T47D (cell line): ENCODE measurements around the gene RAB11FIP3.
"Not testable (repeated sequence)": the region's sequence is repeated elsewhere in the genome, so short reads cannot be mapped to it uniquely, and the experiment has no call there.

ENCODE experiments used
- DNase-seq, 2 experiments: peaks; one replicate each; pipeline versions ENCODE4 v3.0.0 to v3.0.0-alpha.2; 2011 to 2012; ENCODE audit warnings: low read depth in 1 of 2, low spot score in 1 of 2
- JUND ChIP-seq: IDR thresholded peaks from 2 replicates; pipeline ENCODE4 v1.6.1; 2012; ENCODE audit warnings: low read depth
- in situ Hi-C: cut with HindIII; loops from 2 replicates; pipeline ENCODE4 v1.10.0; 2016; ENCODE audit warnings: low sequenced_read_pairs, low pct_unique_long_range_greater_than_20kb

Gene RAB11FIP3

GRCh38 chr16:468068-468821 is 42.8 kb downstream of the RAB11FIP3 start:
- TF ChIP-seq JUND: no peak
- in situ Hi-C loops: no loop called here
- DNase-seq: no peak

- in situ Hi-C loops, DNase-seq: not testable (repeated sequence)
Observed at GRCh38 chr16:469459-469858, 44.0 kb downstream of the RAB11FIP3 start.

GRCh38 chr16:470418-470817 is 45.0 kb downstream of the RAB11FIP3 start:
- in situ Hi-C loops: no loop called here
- no peak for DNase-seq
- TF ChIP-seq JUND: no peak

DNA sequence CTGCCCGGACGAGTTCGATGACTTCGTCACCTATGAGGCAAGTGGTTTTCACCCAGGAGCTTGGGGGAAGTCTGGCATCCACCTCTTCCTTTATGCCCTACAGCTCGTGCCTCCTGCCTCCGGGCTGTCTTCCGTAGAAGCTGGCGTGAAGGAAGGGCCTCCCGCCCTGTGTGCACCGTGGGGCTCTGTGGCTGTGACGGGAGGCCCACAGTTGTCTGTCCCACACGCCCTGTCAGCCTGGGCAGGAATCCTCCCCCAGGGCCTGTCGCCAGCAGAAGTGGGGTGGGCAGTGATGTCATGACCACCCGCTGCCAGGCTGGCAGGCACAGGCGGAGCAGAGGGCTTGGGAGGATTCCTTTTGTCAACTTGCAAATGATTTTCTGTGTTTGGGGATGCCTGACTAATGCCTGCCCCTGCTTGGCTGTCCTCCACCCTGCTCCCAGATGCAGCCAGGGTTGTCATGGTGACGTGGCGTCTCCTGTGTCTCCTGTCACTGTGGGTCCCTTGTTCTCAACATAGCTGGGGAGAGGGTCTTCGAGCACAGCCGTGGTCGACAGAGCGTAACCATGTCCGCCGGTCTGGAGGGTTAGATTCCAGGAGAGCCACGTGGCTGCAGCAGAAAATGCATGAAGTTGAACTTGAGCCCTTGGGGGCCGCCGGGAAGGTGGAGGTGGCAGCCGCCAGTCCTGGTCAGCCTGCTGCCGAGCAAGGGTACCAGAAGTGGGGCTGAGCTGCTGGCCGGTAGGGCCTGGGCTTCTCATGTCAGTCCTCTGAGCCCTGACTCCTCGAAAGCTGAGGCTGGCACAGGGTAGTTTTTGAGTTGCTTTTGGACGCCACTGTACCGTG is 46.1 kb downstream of the RAB11FIP3 start:
- in situ Hi-C loops: no loop called here
- TF ChIP-seq JUND: no peak

GRCh38 chr16:472199-472504 is 46.7 kb downstream of the RAB11FIP3 start:
- in situ Hi-C loops: no loop called here
- TF ChIP-seq JUND: no peak
- no peak for DNase-seq

More for the DNA sequence above, 46.1 kb downstream of the RAB11FIP3 start:
- no peak for DNase-seq

DNA sequence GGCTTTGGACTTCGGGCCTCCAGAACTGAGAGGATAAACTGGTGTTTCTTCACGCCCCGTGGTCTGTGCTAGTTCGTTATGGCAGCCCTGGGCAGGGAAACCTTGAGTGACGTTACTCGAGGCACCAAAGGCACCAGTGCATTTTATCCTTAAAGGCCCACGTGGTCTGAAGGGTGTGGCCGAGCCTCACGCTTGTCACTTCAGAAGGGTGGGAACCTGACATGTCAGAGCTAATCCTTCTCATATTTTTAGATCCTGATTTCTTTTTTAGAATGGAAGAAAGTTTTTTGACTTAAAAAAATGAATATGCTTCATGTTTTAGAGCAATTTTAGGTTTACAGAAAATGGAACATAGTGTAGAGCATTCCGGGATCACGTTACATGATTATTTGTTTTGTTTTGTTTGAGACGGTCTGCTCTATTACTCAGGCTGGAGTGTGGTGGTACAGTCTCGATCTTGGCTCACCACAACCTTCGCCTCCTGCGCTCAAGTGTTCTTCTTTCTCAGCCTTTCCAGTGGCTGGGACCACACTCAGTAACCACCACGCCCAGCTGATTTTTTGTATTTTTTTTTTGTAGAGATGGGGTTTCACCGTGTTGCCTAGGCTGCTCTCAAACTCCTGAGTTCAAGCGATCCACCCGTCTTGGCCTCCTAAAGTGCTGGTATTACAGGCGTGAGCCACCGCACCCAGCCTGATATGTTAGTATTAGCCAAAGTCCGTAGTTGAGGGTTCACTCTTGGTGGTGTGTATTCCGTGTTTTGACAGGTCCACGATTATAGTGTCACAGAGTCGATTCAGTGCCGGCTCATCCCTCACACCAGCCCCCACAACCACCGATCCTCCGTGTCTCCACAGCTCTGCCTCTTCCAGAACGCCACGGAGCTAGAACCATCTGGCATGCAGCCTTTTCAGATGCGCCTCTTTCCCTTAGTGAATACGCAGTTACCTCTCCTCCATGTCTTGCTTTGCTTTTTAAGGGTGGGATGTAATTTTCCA is 47.9 kb downstream of the RAB11FIP3 start:
- in situ Hi-C loops: no loop called here
- no peak for TF ChIP-seq JUND
- DNase-seq: no peak

- in situ Hi-C loops: no loop called here
- no peak for DNase-seq
- no peak for TF ChIP-seq JUND
Observed at GRCh38 chr16:474420-475122, 49.1 kb downstream of the RAB11FIP3 start.

- DNase-seq: no peak
- in situ Hi-C loops: no loop called here
- TF ChIP-seq JUND: no peak
Observed at GRCh38 chr16:476039-476438, 50.6 kb downstream of the RAB11FIP3 start.

DNA sequence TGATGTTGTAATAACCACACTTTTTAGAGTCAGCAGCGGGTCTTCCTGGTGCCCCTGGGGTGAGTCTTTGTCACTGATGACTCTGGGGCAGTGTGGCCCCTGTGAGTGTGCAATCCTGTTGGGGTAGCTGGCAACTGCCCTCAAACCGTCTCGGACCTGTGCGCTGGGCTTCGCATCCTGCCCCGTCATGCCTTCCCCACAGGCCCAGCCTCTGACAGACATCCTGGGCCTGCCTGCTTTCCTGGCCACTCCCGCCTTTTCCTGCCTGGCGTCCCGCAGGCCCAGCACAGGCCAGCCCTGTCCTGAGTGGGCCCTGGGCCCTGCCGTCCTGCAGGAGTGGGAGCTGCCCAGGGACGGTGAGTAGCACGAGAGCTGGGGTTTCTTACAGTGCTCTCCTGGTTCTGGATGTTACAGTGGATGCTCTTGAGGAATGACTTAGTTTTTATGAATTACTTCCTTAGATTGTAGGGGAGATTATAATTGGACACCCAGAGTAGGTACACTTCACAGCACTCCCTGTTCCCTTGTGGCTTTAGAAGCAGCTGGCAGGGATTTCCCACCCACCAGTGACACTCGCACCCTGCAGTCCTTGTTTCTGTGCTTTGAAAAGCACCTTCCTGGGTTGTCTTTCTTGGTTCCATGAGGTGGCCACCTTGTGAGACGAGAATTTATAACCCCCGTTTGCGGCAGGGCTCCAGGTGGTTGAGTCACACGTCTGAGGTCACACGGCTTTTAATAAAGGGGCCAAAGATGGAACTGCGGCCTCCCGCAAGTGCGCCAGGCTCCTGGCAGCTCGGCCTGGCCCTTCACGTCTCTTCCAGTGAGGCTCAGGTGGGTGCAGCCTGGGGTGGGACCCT is 52.1 kb downstream of the RAB11FIP3 start:
- in situ Hi-C loops: no loop called here
- DNase-seq: no peak
- TF ChIP-seq JUND: no peak

- DNase-seq, in situ Hi-C loops: not testable (repeated sequence)
Observed at GRCh38 chr16:478287-478686, 52.8 kb downstream of the RAB11FIP3 start.

DNA sequence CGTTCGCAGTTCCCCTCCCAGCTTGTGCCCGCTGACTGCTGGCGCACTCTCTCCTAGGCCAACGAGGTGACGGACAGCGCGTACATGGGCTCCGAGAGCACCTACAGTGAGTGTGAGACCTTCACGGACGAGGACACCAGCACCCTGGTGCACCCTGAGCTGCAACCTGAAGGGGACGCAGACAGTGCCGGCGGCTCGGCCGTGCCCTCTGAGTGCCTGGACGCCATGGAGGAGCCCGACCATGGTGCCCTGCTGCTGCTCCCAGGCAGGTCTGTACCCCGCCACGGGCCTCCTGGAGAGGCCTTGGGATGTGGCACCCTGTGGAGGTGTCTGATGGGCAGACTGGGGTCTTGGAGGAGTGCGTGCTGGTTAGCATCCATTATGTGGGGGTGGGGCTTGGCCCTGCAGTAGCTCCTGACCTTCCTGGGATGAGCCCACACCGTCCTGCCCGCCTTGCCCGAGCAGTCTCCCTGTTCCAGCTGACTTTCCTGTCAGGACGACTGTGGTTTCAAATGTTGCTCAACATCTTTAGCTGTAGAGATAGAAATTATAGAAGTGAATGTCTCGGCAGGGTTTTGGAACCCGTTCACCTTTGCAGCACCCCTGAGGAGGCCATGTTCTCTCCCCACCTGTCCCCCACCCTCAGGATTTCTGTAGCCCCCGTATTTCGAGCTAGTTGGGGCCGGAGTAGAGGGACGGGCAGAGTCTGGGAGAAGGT is 57.2 kb downstream of the RAB11FIP3 start:
- in situ Hi-C loops: no loop called here
- DNase-seq: no peak
- no peak for TF ChIP-seq JUND
